GM12878 (cell line): ENCODE results near the gene ZNF782. TPM values are rescaled to one million over a fixed set of nuclear protein-coding genes. Genes with fewer than 3 reads are reported as not detected.

Experiments
- ATAC-seq: fragments of 200-7000 bp; cut with Tn5 transposase; 3 replicates; pipeline ENCODE4 v1.9.1; 2020; ENCODE audit warnings: mild to moderate bottlenecking, moderate library complexity
- BruUV-seq: library from RNA; stranded (reverse); fragments of 400-500 nt; replicated peaks from 2 replicates; lab custom pipeline; 2021; lab: Mats Ljungman, UMichigan
- CTCF ChIA-PET: fragments of 300-600 bp; sonication (Branson Sonifier 250); formaldehyde crosslinking; extraction: SDS; loops from one replicate; lab custom pipeline; 2021; ENCODE audit warnings: inconsistent platforms; lab: Yijun Ruan, JAX
- POLR2A ChIA-PET: fragments of 350-600 bp; formaldehyde crosslinking; extraction: SDS; loops from one replicate; lab custom pipeline; 2021; ENCODE audit warnings: inconsistent platforms; lab: Charles Lee
- RAD21 ChIA-PET: fragments of 300-600 bp; sonication (Branson Sonifier 250); formaldehyde crosslinking; loops from one replicate; lab custom pipeline; 2023; ENCODE audit warnings: antibody characterized with exemption; ENCODE audit not compliant: unreplicated experiment; lab: Charles Lee
- SMC1A ChIA-PET: fragments of 300-600 bp; sonication (Branson Sonifier 250); formaldehyde crosslinking; loops from one replicate; lab custom pipeline; 2023; ENCODE audit not compliant: unreplicated experiment, uncharacterized antibody; lab: Charles Lee
- DNase-seq: peaks from one replicate; pipeline ENCODE4 v3.0.0-alpha.2; 2011; ENCODE audit warnings: low read depth, low spot score
- FAIRE-seq: peaks from 3 replicates; lab custom pipeline; 2011; peaks lifted over from hg19 to GRCh38; lab: Jason Lieb, UNC
- H2AFZ ChIP-seq: 2 replicates; pipeline ENCODE4 v1.6.0; 2011; ENCODE audit warnings: low read depth, low read length, control low read depth; ENCODE audit not compliant: control insufficient read depth
- H3K27ac ChIP-seq: 2 replicates; pipeline ENCODE4 v1.5.1; 2011; ENCODE audit warnings: control low read depth; ENCODE audit not compliant: control insufficient read depth, insufficient read depth
- H3K27me3 ChIP-seq, 2 experiments: replicated peaks in 1 of 2; 2 replicates each; pipeline versions ENCODE4 v1.6.0 to v1.6.1; 2011; ENCODE audit warnings: low read length in 1 of 2; ENCODE audit not compliant: control insufficient read depth in 2 of 2, insufficient read depth in 2 of 2
- H3K36me3 ChIP-seq, 2 experiments: 2 replicates each; pipeline ENCODE4 v1.5.1; 2011; ENCODE audit warnings: low read length in 1 of 2; ENCODE audit not compliant: control insufficient read depth in 2 of 2, insufficient read depth in 2 of 2
- H3K4me1 ChIP-seq: 2 replicates; pipeline ENCODE4 v1.6.1; 2011; ENCODE audit warnings: mild to moderate bottlenecking, low read length, moderate library complexity, mixed read lengths; ENCODE audit not compliant: control insufficient read depth, insufficient read depth
- H3K4me2 ChIP-seq: 2 replicates; pipeline ENCODE4 v1.6.0; 2011; ENCODE audit warnings: control low read depth; ENCODE audit not compliant: control insufficient read depth, insufficient read depth
- H3K4me3 ChIP-seq: fragments of 200-600 bp; sonication (generic); 2 replicates; pipeline ENCODE4 v1.5.1; 2016
- H3K79me2 ChIP-seq: 2 replicates; pipeline ENCODE4 v1.6.0; 2011; ENCODE audit warnings: low read length; ENCODE audit not compliant: control insufficient read depth, insufficient read depth
- H3K9ac ChIP-seq: 2 replicates; pipeline ENCODE4 v1.8.0; 2011; ENCODE audit warnings: low read length, control low read depth, mixed read lengths; ENCODE audit not compliant: control insufficient read depth, insufficient read depth
- H3K9me3 ChIP-seq: replicated peaks from 3 replicates; pipeline ENCODE4 v1.5.1; 2011; ENCODE audit warnings: mild to moderate bottlenecking, low read length; ENCODE audit not compliant: control insufficient read depth, insufficient read depth
- H4K20me1 ChIP-seq: 2 replicates; pipeline ENCODE4 v1.6.0; 2011; ENCODE audit not compliant: control insufficient read depth, insufficient read depth
- BMI1 ChIP-seq: fragments of 450-650 bp; IDR thresholded peaks from 2 replicates; pipeline ENCODE4 v1.6.1; 2016; ENCODE audit warnings: mild to moderate bottlenecking, moderate library complexity, borderline replicate concordance
- CHD2 ChIP-seq: IDR thresholded peaks from 2 replicates; pipeline ENCODE4 v1.6.1; 2011; ENCODE audit warnings: low read depth, low read length, improper control_type of control experiment, borderline replicate concordance
- KLF5 ChIP-seq: fragments of 450-650 bp; IDR thresholded peaks from 2 replicates; pipeline ENCODE4 v1.6.1; 2014; ENCODE audit warnings: mild to moderate bottlenecking; ENCODE audit not compliant: partially characterized antibody
- NFIC ChIP-seq: IDR thresholded peaks from 2 replicates; pipeline ENCODE4 v1.6.1; 2012; ENCODE audit warnings: low read depth, mild to moderate bottlenecking, inconsistent platforms, low read length, moderate library complexity
- PAX5 ChIP-seq: IDR thresholded peaks from 2 replicates; pipeline ENCODE4 v1.6.1; 2011; ENCODE audit warnings: low read depth, low read length, borderline replicate concordance
- POLR2AphosphoS2 ChIP-seq: IDR thresholded peaks from 2 replicates; pipeline ENCODE4 v1.6.1; 2011; ENCODE audit warnings: low read depth, mild to moderate bottlenecking, low read length, improper control_type of control experiment, moderate library complexity
- ZZZ3 ChIP-seq: IDR thresholded peaks from 2 replicates; pipeline ENCODE4 v1.6.1; 2011; ENCODE audit warnings: low read depth; ENCODE audit not compliant: control insufficient read depth, insufficient read length
- WGBS: methylation state at CpG from one replicate; pipeline ENCODE4 v1.1.6; 2016; ENCODE audit warnings: low lambda C conversion rate; ENCODE audit not compliant: insufficient replicate concordance, insufficient coverage; ENCODE audit errors: missing lambda C conversion rate; 5-methylcytosine and 5-hydroxymethylcytosine counted together
- in situ Hi-C: fragments of 300-500 bp; cut with MboI; formaldehyde crosslinking; loops from 9 replicates; pipeline ENCODE4 v1.14.3; 2018; ENCODE audit warnings: mixed read lengths
- intact Hi-C: fragments of 100-400 bp; cut with micrococcal nuclease; formaldehyde crosslinking; loops from one replicate; pipeline ENCODE4 v1.14.2; 2022; ENCODE audit not compliant: unreplicated experiment
- polyA plus RNA-seq, 11 experiments: library from polyadenylated mRNA; depleted of rRNA in 4 of 11; unstranded in 6 of 11; stranded (reverse) in 5 of 11; fragments of >200 nt; fragmentation: Nextera tagmentation in 4 of 11; fragmentation: Illumina TruSeq in 1 of 11; extraction: Ambion mirVana in 4 of 11; extraction: Trizol in 1 of 11; gene quantifications; 1 replicate in 1 of 11; 2 replicates in 10 of 11; pipeline versions ENCODE4 v1.2.1 to v1.2.3, GENCODE V29; 2011 to 2016; ENCODE audit warnings: inconsistent platforms in 2 of 11, missing spikeins in 2 of 11, low read depth in 1 of 11
- total RNA-seq, 4 experiments: library from RNA; depleted of rRNA in 3 of 4; stranded (reverse); fragments of >200 nt in 3 of 4; fragmentation: Illumina TruSeq in 1 of 4; extraction: Trizol in 1 of 4; gene quantifications; 2 replicates each; pipeline versions ENCODE4 v1.2.1 to v1.2.3, GENCODE V29; 2013 to 2021
- TF ChIP-seq, protein P1 (sequence below): fragments of 450-650 bp; IDR thresholded peaks from 2 replicates; pipeline ENCODE4 v1.6.1; 2017; ENCODE audit warnings: mild to moderate bottlenecking
- TF ChIP-seq, protein P2 (sequence below): IDR thresholded peaks from 2 replicates; pipeline ENCODE4 v1.6.1; 2011; ENCODE audit warnings: borderline replicate concordance, low read depth, mild to moderate bottlenecking, moderate library complexity, low read length; ENCODE audit not compliant: insufficient read depth, poor library complexity, severe bottlenecking

ZNF782 gene
- total and polyA plus RNA-seq, 10 of the 15 experiments (the other 5 are each of a cell fraction or from before 2014, with no cell fraction given) = 0.55 to 7.8 (median 4.5) TPM

DNA sequence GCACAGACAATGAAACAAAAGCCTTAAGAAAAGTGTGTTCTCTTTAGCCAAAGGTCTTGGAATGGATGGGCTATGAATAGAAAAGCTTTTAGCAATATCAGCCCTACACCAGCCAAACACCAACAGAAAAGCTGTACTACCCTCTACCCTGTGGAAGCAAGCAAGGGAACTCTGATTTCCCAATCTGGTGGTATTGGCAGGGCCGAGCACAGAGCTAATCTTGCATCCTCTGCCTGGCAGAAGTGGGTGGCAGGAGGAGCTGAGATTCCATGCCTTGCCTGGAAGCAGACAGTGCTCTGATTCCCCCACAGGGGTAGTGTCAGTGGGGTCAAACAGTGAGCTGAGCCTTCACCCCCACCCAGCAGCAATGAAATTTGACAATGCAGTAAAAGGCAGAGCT lies 29.6 kb upstream of the ZNF782 start:
- SMC1A ChIA-PET = interaction anchor here (1.5 kb wide), 1 partner anchor 11 kb away, joined by 4 read pairs; no protein-coding TSS in a partner anchor
- H3K9me3 ChIP-seq = no peaks in the 10 kb centered on the region
- DNase-seq (no peak), ATAC-seq (no peak), FAIRE-seq (no peak)
- no peaks in the 10 kb centered on the region for H3K4me1 ChIP-seq
- WGBS = 76% methylated on average over 1 of the region's 1 CpG
- no peaks in the 10 kb centered on the region for H3K36me3 ChIP-seq
- H3K9ac ChIP-seq = no peak overlapping the region
- no peak overlapping the region for H2AFZ ChIP-seq
- intact Hi-C loops (no loop called here), in situ Hi-C loops (no loop called here)
- POLR2A ChIA-PET = interaction anchor here (0.6 kb wide), 1 partner anchor 19 kb away, joined by 4 read pairs; no protein-coding TSS in a partner anchor
- H3K27me3 ChIP-seq = no peaks in the 10 kb centered on the region
- no peaks in the 10 kb centered on the region for H4K20me1 ChIP-seq
- BruUV-seq = no TSS peak
- TF ChIP-seq, protein P1, sequence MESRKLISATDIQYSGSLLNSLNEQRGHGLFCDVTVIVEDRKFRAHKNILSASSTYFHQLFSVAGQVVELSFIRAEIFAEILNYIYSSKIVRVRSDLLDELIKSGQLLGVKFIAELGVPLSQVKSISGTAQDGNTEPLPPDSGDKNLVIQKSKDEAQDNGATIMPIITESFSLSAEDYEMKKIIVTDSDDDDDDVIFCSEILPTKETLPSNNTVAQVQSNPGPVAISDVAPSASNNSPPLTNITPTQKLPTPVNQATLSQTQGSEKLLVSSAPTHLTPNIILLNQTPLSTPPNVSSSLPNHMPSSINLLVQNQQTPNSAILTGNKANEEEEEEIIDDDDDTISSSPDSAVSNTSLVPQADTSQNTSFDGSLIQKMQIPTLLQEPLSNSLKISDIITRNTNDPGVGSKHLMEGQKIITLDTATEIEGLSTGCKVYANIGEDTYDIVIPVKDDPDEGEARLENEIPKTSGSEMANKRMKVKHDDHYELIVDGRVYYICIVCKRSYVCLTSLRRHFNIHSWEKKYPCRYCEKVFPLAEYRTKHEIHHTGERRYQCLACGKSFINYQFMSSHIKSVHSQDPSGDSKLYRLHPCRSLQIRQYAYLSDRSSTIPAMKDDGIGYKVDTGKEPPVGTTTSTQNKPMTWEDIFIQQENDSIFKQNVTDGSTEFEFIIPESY = no peak
- no peak for TF ChIP-seq CHD2
- no peak for TF ChIP-seq ZZZ3
- TF ChIP-seq POLR2AphosphoS2 = no peak
- no peak for TF ChIP-seq BMI1
- TF ChIP-seq PAX5 = no peak
- TF ChIP-seq, protein P2, sequence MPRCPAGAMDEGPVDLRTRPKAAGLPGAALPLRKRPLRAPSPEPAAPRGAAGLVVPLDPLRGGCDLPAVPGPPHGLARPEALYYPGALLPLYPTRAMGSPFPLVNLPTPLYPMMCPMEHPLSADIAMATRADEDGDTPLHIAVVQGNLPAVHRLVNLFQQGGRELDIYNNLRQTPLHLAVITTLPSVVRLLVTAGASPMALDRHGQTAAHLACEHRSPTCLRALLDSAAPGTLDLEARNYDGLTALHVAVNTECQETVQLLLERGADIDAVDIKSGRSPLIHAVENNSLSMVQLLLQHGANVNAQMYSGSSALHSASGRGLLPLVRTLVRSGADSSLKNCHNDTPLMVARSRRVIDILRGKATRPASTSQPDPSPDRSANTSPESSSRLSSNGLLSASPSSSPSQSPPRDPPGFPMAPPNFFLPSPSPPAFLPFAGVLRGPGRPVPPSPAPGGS = no peak
- TF ChIP-seq NFIC = no peak
- TF ChIP-seq KLF5 = no peak
- TF ChIP-seq, all 136 proteins: peak for 0
- H3K79me2 ChIP-seq = no peaks in the 10 kb centered on the region
- RAD21 ChIA-PET = no interaction called here
- H3K27ac ChIP-seq = no peak overlapping the region
- no peak overlapping the region for H3K4me3 ChIP-seq
- CTCF ChIA-PET = interaction anchor here (2.0 to 2.4 kb wide), 2 partner anchors 9 to 27 kb away, joined by 7 read pairs; no protein-coding TSS in a partner anchor
- H3K4me2 ChIP-seq = no peak overlapping the region
